IMR-90 (cell line): ENCODE measurements around the gene TBC1D22B. TPM values are rescaled to one million over a fixed set of nuclear protein-coding genes. Genes with fewer than 3 reads are reported as not detected.
A peak's percentile ranks its signal among the peaks of the same experiment; 100 is the strongest.

Experiments
- ATAC-seq: fragments of 200-7000 bp; cut with Tn5 transposase; 2 replicates; pipeline ENCODE4 v1.9.1; 2020; ENCODE audit warnings: low read depth, mild to moderate bottlenecking, moderate library complexity
- BruUV-seq: library from RNA; stranded (reverse); fragments of 400-500 nt; replicated peaks from 2 replicates; lab custom pipeline; 2021; lab: Mats Ljungman, UMichigan
- CTCF ChIA-PET: fragments of 300-600 bp; formaldehyde crosslinking; extraction: SDS; loops from one replicate; lab custom pipeline; 2021; ENCODE audit warnings: antibody characterized with exemption; lab: Yijun Ruan, JAX
- POLR2A ChIA-PET: fragments of 300-600 bp; sonication (Branson Sonifier 250); formaldehyde crosslinking; loops from one replicate; lab custom pipeline; 2022; ENCODE audit warnings: antibody characterized with exemption; ENCODE audit not compliant: unreplicated experiment; lab: Charles Lee
- DNase-seq: peaks from one replicate; pipeline ENCODE4 v3.0.0; 2013
- H2AFZ ChIP-seq: replicated peaks from 2 replicates; pipeline ENCODE3; 2013; ENCODE audit warnings: low read length, mild to moderate bottlenecking; ENCODE audit not compliant: poor library complexity
- H2AK5ac ChIP-seq: 2 replicates; pipeline ENCODE4 v1.6.1; 2013; ENCODE audit warnings: low read depth, low read length, inconsistent platforms
- H2AK9ac ChIP-seq: replicated peaks from 2 replicates; pipeline ENCODE3; 2013; ENCODE audit warnings: mild to moderate bottlenecking, low read depth, low read length, moderate library complexity; ENCODE audit not compliant: poor library complexity
- H2BK120ac ChIP-seq: 2 replicates; pipeline ENCODE4 v1.6.1; 2013; ENCODE audit warnings: low read depth, low read length, inconsistent platforms
- H2BK15ac ChIP-seq: 3 replicates; pipeline ENCODE4 v1.6.1; 2013; ENCODE audit warnings: low read depth, low read length, inconsistent platforms
- H2BK20ac ChIP-seq: 2 replicates; pipeline ENCODE4 v1.6.1; 2013; ENCODE audit warnings: low read depth, mild to moderate bottlenecking, inconsistent platforms, low read length, moderate library complexity
- H2BK5ac ChIP-seq: 2 replicates; pipeline ENCODE4 v1.6.1; 2013; ENCODE audit warnings: mild to moderate bottlenecking, low read depth, low read length, inconsistent platforms; ENCODE audit not compliant: poor library complexity, severe bottlenecking
- H3K14ac ChIP-seq: replicated peaks from 2 replicates; pipeline ENCODE4 v1.6.1; 2013; ENCODE audit warnings: low read depth, low read length, inconsistent platforms
- H3K18ac ChIP-seq: 2 replicates; pipeline ENCODE4 v1.6.1; 2013; ENCODE audit warnings: low read depth, low read length, control low read depth
- H3K23ac ChIP-seq: 2 replicates; pipeline ENCODE4 v1.6.1; 2013; ENCODE audit warnings: low read depth, low read length, inconsistent platforms
- H3K27ac ChIP-seq: 2 replicates; pipeline ENCODE4 v1.5.1; 2013; ENCODE audit warnings: mild to moderate bottlenecking, control low read depth, low read length; ENCODE audit not compliant: insufficient read depth
- H3K27me3 ChIP-seq: 2 replicates; pipeline ENCODE4 v1.6.1; 2013; ENCODE audit warnings: low read length; ENCODE audit not compliant: control insufficient read depth, insufficient read depth
- H3K36me3 ChIP-seq: 2 replicates; pipeline ENCODE4 v1.6.1; 2013; ENCODE audit warnings: low read length, mixed read lengths; ENCODE audit not compliant: control insufficient read depth, insufficient read depth
- H3K4ac ChIP-seq: 2 replicates; pipeline ENCODE4 v1.6.1; 2013; ENCODE audit warnings: low read depth, low read length, inconsistent platforms
- H3K4me1 ChIP-seq: 2 replicates; pipeline ENCODE4 v1.6.1; 2013; ENCODE audit warnings: low read length, mixed read lengths; ENCODE audit not compliant: control insufficient read depth, insufficient read depth
- H3K4me2 ChIP-seq: 2 replicates; pipeline ENCODE4 v1.6.1; 2013; ENCODE audit warnings: low read depth, mild to moderate bottlenecking, control low read depth, low read length, moderate library complexity
- H3K4me3 ChIP-seq: 2 replicates; pipeline ENCODE4 v1.5.1; 2013; ENCODE audit warnings: low read depth, mild to moderate bottlenecking, control low read depth, low read length, moderate library complexity; ENCODE audit not compliant: insufficient read depth
- H3K56ac ChIP-seq: 2 replicates; pipeline ENCODE4 v1.6.1; 2013; ENCODE audit warnings: low read length, inconsistent platforms; ENCODE audit not compliant: insufficient read depth; ENCODE audit errors: extremely low read depth
- H3K79me1 ChIP-seq, 2 experiments: 2 replicates each; pipeline ENCODE4 v1.6.1; 2013; ENCODE audit warnings: low read length in 2 of 2, inconsistent platforms in 1 of 2, low read depth in 1 of 2
- H3K9ac ChIP-seq: 2 replicates; pipeline ENCODE4 v1.6.1; 2013; ENCODE audit warnings: low read depth, low read length, control low read depth
- H3K9me1 ChIP-seq: 2 replicates; pipeline ENCODE4 v1.6.1; 2013; ENCODE audit warnings: low read length, inconsistent platforms; ENCODE audit not compliant: insufficient read depth
- H3K9me3 ChIP-seq: 2 replicates; pipeline ENCODE4 v1.6.1; 2013; ENCODE audit warnings: low read length; ENCODE audit not compliant: control insufficient read depth, insufficient read depth
- H4K20me1 ChIP-seq: 2 replicates; pipeline ENCODE4 v1.6.1; 2013; ENCODE audit warnings: low read length, inconsistent platforms; ENCODE audit not compliant: insufficient read depth
- H4K5ac ChIP-seq: 2 replicates; pipeline ENCODE4 v1.6.1; 2013; ENCODE audit warnings: mild to moderate bottlenecking, low read depth, low read length, control low read depth
- H4K8ac ChIP-seq, 2 experiments: 2 replicates each; pipeline ENCODE4 v1.6.1; 2013; ENCODE audit warnings: low read depth in 2 of 2, low read length in 2 of 2, control low read depth in 1 of 2, inconsistent platforms in 1 of 2
- H4K91ac ChIP-seq: 2 replicates; pipeline ENCODE4 v1.6.1; 2013; ENCODE audit warnings: low read depth, low read length, inconsistent platforms; ENCODE audit not compliant: insufficient read depth
- FOS ChIP-seq: fragments of 150-350 bp; IDR thresholded peaks from 2 replicates; pipeline ENCODE4 v1.6.1; 2016; ENCODE audit warnings: low read depth, low read length
- MXI1 ChIP-seq: IDR thresholded peaks from 2 replicates; pipeline ENCODE4 v1.6.1; 2012; ENCODE audit warnings: low read depth, mild to moderate bottlenecking, low read length, moderate library complexity, borderline replicate concordance
- RAD21 ChIP-seq: IDR thresholded peaks from 2 replicates; pipeline ENCODE4 v1.6.1; 2012; ENCODE audit warnings: low read length, improper control_type of control experiment
- SMC3 ChIP-seq: fragments of 150-350 bp; IDR thresholded peaks from 2 replicates; pipeline ENCODE4 v1.6.1; 2016; ENCODE audit warnings: low read depth, mild to moderate bottlenecking, antibody characterized with exemption, low read length, moderate library complexity
- WGBS, 2 experiments: methylation state at CpG; one replicate each; pipeline versions ENCODE4 v1.1.5 to v1.1.7; 2013; ENCODE audit warnings: missing lambda C conversion rate in 2 of 2; ENCODE audit not compliant: insufficient read length in 1 of 2; ENCODE audit errors: extremely low coverage in 2 of 2; 5-methylcytosine and 5-hydroxymethylcytosine counted together
- dilution Hi-C: fragments of 300-500 bp; cut with HindIII; formaldehyde crosslinking; loops from one replicate; pipeline ENCODE4 v1.14.3; 2018; ENCODE audit warnings: low sequenced_read_pairs; ENCODE audit not compliant: unreplicated experiment
- in situ Hi-C: fragments of 300-500 bp; cut with MboI; formaldehyde crosslinking; loops from 3 replicates; pipeline ENCODE4 v1.14.3; 2019; ENCODE audit warnings: low sequenced_read_pairs, inconsistent platforms, mixed read lengths
- intact Hi-C: fragments of 100-400 bp; cut with micrococcal nuclease; formaldehyde crosslinking; loops from 2 replicates; pipeline ENCODE4 v1.10.0; 2022
- microRNA-seq, 2 experiments: library from miRNA; stranded (forward) in 1 of 2; unstranded in 1 of 2; fragments of 10-50 nt in 1 of 2; fragments of <30 nt in 1 of 2; gene quantifications in 1 of 2; microRNA quantifications in 1 of 2; one replicate each; pipeline versions ENCODE3 to v1.1.0; 2013 to 2020; ENCODE audit not compliant: insufficient read depth in 1 of 2, insufficient read length in 1 of 2, unreplicated experiment in 1 of 2
- polyA plus RNA-seq, 3 experiments: library from polyadenylated mRNA; depleted of rRNA; stranded (reverse); fragments of >200 nt; gene quantifications; 2 replicates each; pipeline ENCODE4 v1.2.3, GENCODE V29; 2012; ENCODE audit warnings: low replicate concordance in 1 of 3
- small RNA-seq, 5 experiments: library from RNA; depleted of rRNA; stranded (forward); fragments of <200 nt; gene quantifications; one replicate each; pipeline ENCODE3, GENCODE V24; 2012
- total RNA-seq: library from RNA; depleted of rRNA; stranded (reverse); fragments of >200 nt; gene quantifications from 2 replicates; pipeline ENCODE4 v1.2.3, GENCODE V29; 2012; rRNA removed
- TF ChIP-seq, protein P1 (sequence below): conservative IDR thresholded peaks from 2 replicates; pipeline ENCODE4 v1.5.1; 2012; ENCODE audit warnings: mild to moderate bottlenecking, low read depth, low read length, improper control_type of control experiment

Gene TBC1D22B
- total and polyA plus RNA-seq, 2 of the 4 experiments (the other 2 are of a cell fraction) = 6.6 to 7.5 TPM

DNA sequence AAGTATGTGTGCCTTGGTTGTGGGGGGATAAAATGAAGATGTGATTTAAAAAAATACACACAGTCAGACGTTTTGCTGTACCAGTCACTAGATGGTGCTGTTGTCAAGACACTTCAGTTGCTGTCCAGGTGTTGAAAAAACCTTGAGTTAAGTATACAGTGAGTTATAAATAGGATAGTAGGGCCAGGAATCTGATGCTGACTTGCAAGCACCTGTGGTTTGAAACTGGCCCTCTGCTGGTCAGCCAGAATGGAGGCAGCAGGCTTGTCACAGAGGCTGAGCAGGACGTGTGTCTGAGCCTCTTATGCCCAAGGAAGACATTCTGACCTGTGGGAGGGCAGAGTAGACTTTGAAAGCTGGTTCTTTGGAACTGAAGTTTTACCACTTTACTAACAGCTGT, 124.0 kb downstream of the TBC1D22B start:
- Histone ChIP-seq H3K18ac (no peak overlapping the region), H3K23ac (no peak overlapping the region), H2BK15ac (no peak overlapping the region), H4K8ac (no peak overlapping the region), H4K91ac (no peak overlapping the region), H2AK9ac (no peak overlapping the region), H3K36me3 (peaks cover 23% of the 10 kb centered on the region), H3K27ac (no peak overlapping the region), H3K9me1 (no peaks in the 10 kb centered on the region), H2BK120ac (no peak overlapping the region), H2BK20ac (no peak overlapping the region), H2AK5ac (no peak overlapping the region), H4K20me1 (no peaks in the 10 kb centered on the region; the same call in 1 of the 2 replicates), H3K9ac (no peak overlapping the region), H3K9me3 (no peaks in the 10 kb centered on the region), H2BK5ac (no peak overlapping the region), H4K5ac (no peak overlapping the region), H3K56ac (no peak overlapping the region), H3K27me3 (no peaks in the 10 kb centered on the region), H3K79me1 (peaks cover 0 to 4% of the 10 kb centered on the region in 2 experiments; a peak in 2 of 4 replicates), H3K4ac (no peak overlapping the region), H3K4me2 (no peak overlapping the region), H3K4me1 (no peaks in the 10 kb centered on the region), H2AFZ (no peak overlapping the region), H3K4me3 (no peak overlapping the region), H3K14ac (no peak overlapping the region)
- TF ChIP-seq MXI1 = no peak
- peak; percentile 67 for TF ChIP-seq RAD21
- TF ChIP-seq FOS = no peak
- TF ChIP-seq, protein P1, sequence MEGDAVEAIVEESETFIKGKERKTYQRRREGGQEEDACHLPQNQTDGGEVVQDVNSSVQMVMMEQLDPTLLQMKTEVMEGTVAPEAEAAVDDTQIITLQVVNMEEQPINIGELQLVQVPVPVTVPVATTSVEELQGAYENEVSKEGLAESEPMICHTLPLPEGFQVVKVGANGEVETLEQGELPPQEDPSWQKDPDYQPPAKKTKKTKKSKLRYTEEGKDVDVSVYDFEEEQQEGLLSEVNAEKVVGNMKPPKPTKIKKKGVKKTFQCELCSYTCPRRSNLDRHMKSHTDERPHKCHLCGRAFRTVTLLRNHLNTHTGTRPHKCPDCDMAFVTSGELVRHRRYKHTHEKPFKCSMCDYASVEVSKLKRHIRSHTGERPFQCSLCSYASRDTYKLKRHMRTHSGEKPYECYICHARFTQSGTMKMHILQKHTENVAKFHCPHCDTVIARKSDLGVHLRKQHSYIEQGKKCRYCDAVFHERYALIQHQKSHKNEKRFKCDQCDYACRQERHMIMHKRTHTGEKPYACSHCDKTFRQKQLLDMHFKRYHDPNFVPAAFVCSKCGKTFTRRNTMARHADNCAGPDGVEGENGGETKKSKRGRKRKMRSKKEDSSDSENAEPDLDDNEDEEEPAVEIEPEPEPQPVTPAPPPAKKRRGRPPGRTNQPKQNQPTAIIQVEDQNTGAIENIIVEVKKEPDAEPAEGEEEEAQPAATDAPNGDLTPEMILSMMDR = peak; percentile 54
- peak; percentile 44 for TF ChIP-seq SMC3
- peak; percentile 74 for DNase-seq
- dilution Hi-C loops (no loop called here), in situ Hi-C loops (no loop called here), intact Hi-C loops (no loop called here)
- 0 out of 2 replicates have a peak, but pooled peaks have one; percentile 27 for ATAC-seq
- WGBS, 2 experiments = no CpG with 5 or more reads among the region's 2 CpGs
- CTCF ChIA-PET = no interaction called here
- no TSS peak for BruUV-seq
- POLR2A ChIA-PET = no interaction called here

Small RNAs within 50 kb of the gene (microRNA-seq; reads per million reads assigned to microRNA genes)
- gene AL096712.1 (ENCODE audit: insufficient read depth, insufficient read length) (not detected), gene RN7SL273P (ENCODE audit: insufficient read depth, insufficient read length) (not detected)

Small RNAs within 50 kb of the gene (small RNA-seq; reads per million reads assigned to genes)
- gene AL096712.1 = 0 reads per million in 5 experiments
- 0 reads per million in 5 experiments for gene RN7SL273P

Other genes starting within 250 kb of the TBC1D22B start
- 6.1 and 7.2 TPM in 2 replicates for gene PIM1, start 87.6 kb upstream of the TBC1D22B start, total RNA-seq
- 12.8 and 18.5 TPM in 2 replicates for gene PIM1, start 87.6 kb upstream of the TBC1D22B start, polyA plus RNA-seq (2012; rRNA removed)
- 1.4 TPM in 2 replicates for gene TMEM217, start 372 bp downstream of the TBC1D22B start, total RNA-seq
- gene TMEM217, start 372 bp downstream of the TBC1D22B start, polyA plus RNA-seq (2012; rRNA removed) = 2.5 and 3.5 TPM in 2 replicates
- gene RNF8, start 96.2 kb downstream of the TBC1D22B start, total RNA-seq = 17.9 and 26.7 TPM in 2 replicates
- gene RNF8, start 96.2 kb downstream of the TBC1D22B start, polyA plus RNA-seq (2012; rRNA removed) = 14.6 and 16.5 TPM in 2 replicates
- gene CMTR1, start 175.4 kb downstream of the TBC1D22B start, total RNA-seq = 30.1 and 32.5 TPM in 2 replicates
- 17.4 and 22.6 TPM in 2 replicates for gene CMTR1, start 175.4 kb downstream of the TBC1D22B start, polyA plus RNA-seq (2012; rRNA removed)
- gene CCDC167, start 242.1 kb downstream of the TBC1D22B start, total RNA-seq = 35.8 and 59.4 TPM in 2 replicates
- gene CCDC167, start 242.1 kb downstream of the TBC1D22B start, polyA plus RNA-seq (2012; rRNA removed) = 78.2 and 96.8 TPM in 2 replicates